ENCODE measurements around the gene NPC1.

NPC1 gene

GRCh38 chr18:23572570-23572969, 13.7 kb downstream of the NPC1 start:
- Histone ChIP-seq H3K18ac (ENCODE audit: low read length) (no peak overlapping the region), H3K9me3 (replicated peaks in 1 of 2; ENCODE audit: control insufficient read depth in 2 of 2, insufficient read depth in 1 of 2, low read depth in 1 of 2, low read length in 2 of 2) (no peaks in the 10 kb centered on the region), H2AFZ (ENCODE audit: low read length) (no peak overlapping the region), H2BK12ac (ENCODE audit: low read length) (no peak overlapping the region), H4K8ac (ENCODE audit: low read depth, low read length) (no peak overlapping the region), H3K9ac (ENCODE audit: low read depth, low read length, poor library complexity) (no peak overlapping the region), H3K27me3 (ENCODE audit: control insufficient read depth in 3 of 3, insufficient read depth in 3 of 3, low read depth in 1 of 3, low read length in 3 of 3) (no peaks in the 10 kb centered on the region), H3K4me2 (ENCODE audit: insufficient read depth, low read length, poor library complexity, severe bottlenecking) (no peak overlapping the region), H3K23ac (ENCODE audit: low read depth, low read length, poor library complexity) (no peak overlapping the region), H3K79me1 (ENCODE audit: low read depth, low read length) (no peaks in the 10 kb centered on the region), H3K4me3 (ENCODE audit: low read length in 2 of 2) (no peak overlapping the region), H3K14ac (ENCODE audit: low read length) (no peak overlapping the region), H2BK120ac (ENCODE audit: low read depth, low read length) (no peak overlapping the region), H3K4me1 (ENCODE audit: control insufficient read depth in 2 of 2, insufficient read depth in 1 of 2, low read depth in 1 of 2, low read length in 2 of 2) (peaks cover 3 to 4% of the 10 kb centered on the region in 2 donors), H3K36me3 (replicated peaks in 1 of 2; ENCODE audit: control insufficient read depth in 2 of 2, insufficient read depth in 2 of 2, low read length in 2 of 2) (peaks cover 14 to 67% of the 10 kb centered on the region in 2 donors), H2AK5ac (ENCODE audit: low read depth, low read length) (no peak overlapping the region), H3K27ac (replicated peaks; ENCODE audit: low read length) (no peak overlapping the region), H2BK5ac (ENCODE audit: low read length) (no peak overlapping the region), H2BK15ac (ENCODE audit: low read length) (no peak overlapping the region), H3K4ac (ENCODE audit: low read length) (no peak overlapping the region), H4K91ac (ENCODE audit: low read depth, low read length, poor library complexity) (no peak overlapping the region)
- WGBS, 2 donors (ENCODE audit: extremely low coverage in 2 of 2, insufficient read length in 2 of 2, insufficient replicate concordance in 1 of 2): no CpG with 5 or more reads among the region's 5 CpGs
- no peak for DNase-seq (ENCODE audit: low spot score)

GRCh38 chr18:23572012-23572411, 14.3 kb downstream of the NPC1 start:
- H3K9ac ChIP-seq (ENCODE audit: low read depth, low read length, poor library complexity): no peak overlapping the region
- H3K4ac ChIP-seq (ENCODE audit: low read length): no peak overlapping the region
- no peak overlapping the region for H3K14ac ChIP-seq (ENCODE audit: low read length)
- no peak overlapping the region for H2AK5ac ChIP-seq (ENCODE audit: low read depth, low read length)
- H3K4me2 ChIP-seq (ENCODE audit: insufficient read depth, low read length, poor library complexity, severe bottlenecking): no peak overlapping the region
- DNase-seq (ENCODE audit: low spot score): no peak
- peaks cover 14 to 73% of the 10 kb centered on the region in 2 donors for H3K36me3 ChIP-seq (replicated peaks in 1 of 2; ENCODE audit: control insufficient read depth in 2 of 2, insufficient read depth in 2 of 2, low read length in 2 of 2)
- H3K4me1 ChIP-seq (ENCODE audit: control insufficient read depth in 2 of 2, insufficient read depth in 1 of 2, low read depth in 1 of 2, low read length in 2 of 2): peaks cover 3 to 4% of the 10 kb centered on the region in 2 donors
- H3K9me3 ChIP-seq (replicated peaks in 1 of 2; ENCODE audit: control insufficient read depth in 2 of 2, insufficient read depth in 1 of 2, low read depth in 1 of 2, low read length in 2 of 2): no peaks in the 10 kb centered on the region
- no peak overlapping the region for H3K27ac ChIP-seq (replicated peaks; ENCODE audit: low read length)
- no peak overlapping the region for H3K18ac ChIP-seq (ENCODE audit: low read length)
- no peak overlapping the region for H2BK5ac ChIP-seq (ENCODE audit: low read length)
- no peak overlapping the region for H2BK120ac ChIP-seq (ENCODE audit: low read depth, low read length)
- no peak overlapping the region for H2AFZ ChIP-seq (ENCODE audit: low read length)
- H4K8ac ChIP-seq (ENCODE audit: low read depth, low read length): no peak overlapping the region
- H4K91ac ChIP-seq (ENCODE audit: low read depth, low read length, poor library complexity): no peak overlapping the region
- H3K27me3 ChIP-seq (ENCODE audit: control insufficient read depth in 3 of 3, insufficient read depth in 3 of 3, low read depth in 1 of 3, low read length in 3 of 3): no peaks in the 10 kb centered on the region
- H3K79me1 ChIP-seq (ENCODE audit: low read depth, low read length): no peaks in the 10 kb centered on the region
- H2BK15ac ChIP-seq (ENCODE audit: low read length): no peak overlapping the region
- no peak overlapping the region for H3K23ac ChIP-seq (ENCODE audit: low read depth, low read length, poor library complexity)
- H2BK12ac ChIP-seq (ENCODE audit: low read length): no peak overlapping the region
- H3K4me3 ChIP-seq (ENCODE audit: low read length in 2 of 2): no peak overlapping the region
- no CpG with 5 or more reads among the region's 2 CpGs for WGBS, 2 donors (ENCODE audit: extremely low coverage in 2 of 2, insufficient read length in 2 of 2, insufficient replicate concordance in 1 of 2)

- H3K27ac ChIP-seq (replicated peaks; ENCODE audit: low read length): no peak overlapping the region
- no peak overlapping the region for H2BK15ac ChIP-seq (ENCODE audit: low read length)
- H3K23ac ChIP-seq (ENCODE audit: low read depth, low read length, poor library complexity): no peak overlapping the region
- no peak overlapping the region for H4K8ac ChIP-seq (ENCODE audit: low read depth, low read length)
- no peak overlapping the region for H3K18ac ChIP-seq (ENCODE audit: low read length)
- no peak overlapping the region for H3K4me2 ChIP-seq (ENCODE audit: insufficient read depth, low read length, poor library complexity, severe bottlenecking)
- no peak for DNase-seq (ENCODE audit: low spot score)
- H3K4me3 ChIP-seq (ENCODE audit: low read length in 2 of 2): no peak overlapping the region
- H4K91ac ChIP-seq (ENCODE audit: low read depth, low read length, poor library complexity): no peak overlapping the region
- H2AFZ ChIP-seq (ENCODE audit: low read length): no peak overlapping the region
- H2BK12ac ChIP-seq (ENCODE audit: low read length): no peak overlapping the region
- H3K27me3 ChIP-seq (ENCODE audit: control insufficient read depth in 3 of 3, insufficient read depth in 3 of 3, low read depth in 1 of 3, low read length in 3 of 3): no peaks in the 10 kb centered on the region
- no peaks in the 10 kb centered on the region for H3K79me1 ChIP-seq (ENCODE audit: low read depth, low read length)
- no peak overlapping the region for H2BK120ac ChIP-seq (ENCODE audit: low read depth, low read length)
- no CpG with 5 or more reads among the region's 3 CpGs for WGBS, 2 donors (ENCODE audit: extremely low coverage in 2 of 2, insufficient read length in 2 of 2, insufficient replicate concordance in 1 of 2)
- no peak overlapping the region for H2AK5ac ChIP-seq (ENCODE audit: low read depth, low read length)
- no peak overlapping the region for H3K4ac ChIP-seq (ENCODE audit: low read length)
- H3K14ac ChIP-seq (ENCODE audit: low read length): no peak overlapping the region
- H3K36me3 ChIP-seq (replicated peaks in 1 of 2; ENCODE audit: control insufficient read depth in 2 of 2, insufficient read depth in 2 of 2, low read length in 2 of 2): peaks cover 12 to 78% of the 10 kb centered on the region in 2 donors
- H3K9me3 ChIP-seq (replicated peaks in 1 of 2; ENCODE audit: control insufficient read depth in 2 of 2, insufficient read depth in 1 of 2, low read depth in 1 of 2, low read length in 2 of 2): no peaks in the 10 kb centered on the region
- no peak overlapping the region for H2BK5ac ChIP-seq (ENCODE audit: low read length)
- no peak overlapping the region for H3K9ac ChIP-seq (ENCODE audit: low read depth, low read length, poor library complexity)
- peaks cover 3 to 4% of the 10 kb centered on the region in 2 donors for H3K4me1 ChIP-seq (ENCODE audit: control insufficient read depth in 2 of 2, insufficient read depth in 1 of 2, low read depth in 1 of 2, low read length in 2 of 2)
These were observed 15.3 kb downstream of the NPC1 start for GRCh38 chr18:23570912-23571504.

GRCh38 chr18:23569299-23570063, 16.8 kb downstream of the NPC1 start:
- H2BK120ac ChIP-seq (ENCODE audit: low read depth, low read length): no peak overlapping the region
- no peaks in the 10 kb centered on the region for H3K79me1 ChIP-seq (ENCODE audit: low read depth, low read length)
- no peak overlapping the region for H2AK5ac ChIP-seq (ENCODE audit: low read depth, low read length)
- H3K9ac ChIP-seq (ENCODE audit: low read depth, low read length, poor library complexity): no peak overlapping the region
- WGBS, 2 donors (ENCODE audit: extremely low coverage in 2 of 2, insufficient read length in 2 of 2, insufficient replicate concordance in 1 of 2): no CpG with 5 or more reads among the region's 5 CpGs
- DNase-seq (ENCODE audit: low spot score): no peak
- no peak overlapping the region for H3K4ac ChIP-seq (ENCODE audit: low read length)
- no peak overlapping the region for H3K14ac ChIP-seq (ENCODE audit: low read length)
- no peak overlapping the region for H2AFZ ChIP-seq (ENCODE audit: low read length)
- no peak overlapping the region for H3K4me2 ChIP-seq (ENCODE audit: insufficient read depth, low read length, poor library complexity, severe bottlenecking)
- H3K27me3 ChIP-seq (ENCODE audit: control insufficient read depth in 3 of 3, insufficient read depth in 3 of 3, low read depth in 1 of 3, low read length in 3 of 3): no peaks in the 10 kb centered on the region
- no peak overlapping the region for H2BK5ac ChIP-seq (ENCODE audit: low read length)
- H4K8ac ChIP-seq (ENCODE audit: low read depth, low read length): no peak overlapping the region
- H4K91ac ChIP-seq (ENCODE audit: low read depth, low read length, poor library complexity): no peak overlapping the region
- H3K9me3 ChIP-seq (replicated peaks in 1 of 2; ENCODE audit: control insufficient read depth in 2 of 2, insufficient read depth in 1 of 2, low read depth in 1 of 2, low read length in 2 of 2): no peaks in the 10 kb centered on the region
- H3K4me1 ChIP-seq (ENCODE audit: control insufficient read depth in 2 of 2, insufficient read depth in 1 of 2, low read depth in 1 of 2, low read length in 2 of 2): peaks cover 3 to 4% of the 10 kb centered on the region in 2 donors
- H3K18ac ChIP-seq (ENCODE audit: low read length): no peak overlapping the region
- H3K36me3 ChIP-seq (replicated peaks in 1 of 2; ENCODE audit: control insufficient read depth in 2 of 2, insufficient read depth in 2 of 2, low read length in 2 of 2): peaks cover 9 to 86% of the 10 kb centered on the region in 2 donors
- H3K4me3 ChIP-seq (ENCODE audit: low read length in 2 of 2): no peak overlapping the region
- no peak overlapping the region for H3K23ac ChIP-seq (ENCODE audit: low read depth, low read length, poor library complexity)
- H3K27ac ChIP-seq (replicated peaks; ENCODE audit: low read length): no peak overlapping the region
- H2BK12ac ChIP-seq (ENCODE audit: low read length): no peak overlapping the region
- H2BK15ac ChIP-seq (ENCODE audit: low read length): no peak overlapping the region

Data from neuronal stem cell (in vitro differentiated cells).